CD14-positive monocyte (primary cell): ENCODE measurements around the gene SDCBP2. TPM values are rescaled to one million over a fixed set of nuclear protein-coding genes. Genes with fewer than 3 reads are reported as not detected.

Experiments
- DNase-seq, 3 donors: peaks; one replicate each; pipeline ENCODE4 v3.0.0-alpha.2; 2011 to 2022
- H2AFZ ChIP-seq: 2 replicates; pipeline ENCODE4 v1.6.0; 2012; ENCODE audit warnings: mild to moderate bottlenecking, low read depth, low read length, inconsistent platforms; ENCODE audit not compliant: insufficient read depth, poor library complexity, severe bottlenecking
- H3K27ac ChIP-seq, 2 donors: 1 replicate in 1 of 2; 2 replicates in 1 of 2; pipeline ENCODE4 v1.5.1; 2012 to 2013; ENCODE audit warnings: low read length in 2 of 2, control low read depth in 1 of 2, inconsistent platforms in 1 of 2, low read depth in 1 of 2, mild to moderate bottlenecking in 1 of 2
- H3K27me3 ChIP-seq, 2 donors: one replicate each; pipeline versions ENCODE4 v1.6.0 to v1.6.1; 2011 to 2013; ENCODE audit warnings: low read length in 2 of 2; ENCODE audit not compliant: control insufficient read depth in 2 of 2, insufficient read depth in 2 of 2
- H3K36me3 ChIP-seq, 2 donors: replicated peaks in 1 of 2; 1 replicate in 1 of 2; 2 replicates in 1 of 2; pipeline versions ENCODE4 v1.5.1 to v1.6.1; 2012 to 2013; ENCODE audit warnings: low read length in 2 of 2, control low read depth in 1 of 2, inconsistent platforms in 1 of 2, mild to moderate bottlenecking in 1 of 2; ENCODE audit not compliant: insufficient read depth in 2 of 2, control insufficient read depth in 1 of 2
- H3K4me1 ChIP-seq, 2 donors: 1 replicate in 1 of 2; 2 replicates in 1 of 2; pipeline versions ENCODE4 v1.5.1 to v1.6.1; 2012 to 2013; ENCODE audit warnings: low read length in 2 of 2, control low read depth in 1 of 2, inconsistent platforms in 1 of 2, mild to moderate bottlenecking in 1 of 2, moderate library complexity in 1 of 2; ENCODE audit not compliant: insufficient read depth in 2 of 2, control insufficient read depth in 1 of 2
- H3K4me2 ChIP-seq: replicated peaks from 2 replicates; pipeline ENCODE3; 2012; ENCODE audit warnings: low read length, moderate library complexity, mild to moderate bottlenecking; ENCODE audit not compliant: poor library complexity, severe bottlenecking; ENCODE audit errors: extremely low read depth
- H3K4me3 ChIP-seq, 3 experiments: fragments of 200-600 bp in 1 of 3; sonication (generic) in 1 of 3; replicated peaks in 1 of 3; 1 replicate in 2 of 3; 2 replicates in 1 of 3; pipeline ENCODE4 v1.5.1; 2011 to 2013; ENCODE audit warnings: low read length in 3 of 3, mild to moderate bottlenecking in 3 of 3, control low read depth in 2 of 3, low read depth in 2 of 3, inconsistent platforms in 1 of 3, moderate library complexity in 1 of 3
- H3K79me2 ChIP-seq: 2 replicates; pipeline ENCODE4 v1.6.0; 2012; ENCODE audit warnings: mild to moderate bottlenecking, control low read depth, inconsistent platforms, low read length, moderate library complexity; ENCODE audit not compliant: insufficient read depth
- H3K9ac ChIP-seq: 2 replicates; pipeline ENCODE4 v1.6.0; 2017; ENCODE audit warnings: low read length, mild to moderate bottlenecking; ENCODE audit not compliant: insufficient read depth, poor library complexity, severe bottlenecking
- H3K9me3 ChIP-seq, 2 donors: replicated peaks in 1 of 2; 1 replicate in 1 of 2; 2 replicates in 1 of 2; pipeline versions ENCODE4 v1.5.1 to v1.6.1; 2012 to 2013; ENCODE audit warnings: low read length in 2 of 2, control low read depth in 1 of 2; ENCODE audit not compliant: control insufficient read depth in 1 of 2, insufficient read depth in 1 of 2
- H4K20me1 ChIP-seq: 2 replicates; pipeline ENCODE4 v1.6.0; 2012; ENCODE audit warnings: mild to moderate bottlenecking, low read length, control low read depth, moderate library complexity; ENCODE audit not compliant: insufficient read depth
- H3K27ac Mint-ChIP-seq, 7 donors: one replicate each; pipeline ENCODE4 v1.8.0; 2020; ENCODE audit warnings: mild to moderate bottlenecking in 7 of 7, mixed read lengths in 7 of 7, moderate library complexity in 6 of 7, inconsistent platforms in 2 of 7
- H3K27me3 Mint-ChIP-seq, 3 donors: one replicate each; pipeline ENCODE4 v1.8.0; 2021 to 2022; ENCODE audit warnings: low read depth in 3 of 3, mild to moderate bottlenecking in 3 of 3, mixed read lengths in 3 of 3, moderate library complexity in 3 of 3, inconsistent platforms in 1 of 3
- H3K36me3 Mint-ChIP-seq, 2 donors: one replicate each; pipeline ENCODE4 v1.8.0; 2020; ENCODE audit warnings: mixed read lengths in 2 of 2, inconsistent platforms in 1 of 2, mild to moderate bottlenecking in 1 of 2
- H3K4me1 Mint-ChIP-seq: one replicate; pipeline ENCODE4 v1.8.0; 2020; ENCODE audit warnings: mild to moderate bottlenecking, mixed read lengths
- H3K4me3 Mint-ChIP-seq, 2 donors: one replicate each; pipeline ENCODE4 v1.8.0; 2020; ENCODE audit warnings: mild to moderate bottlenecking in 2 of 2, mixed read lengths in 2 of 2, moderate library complexity in 1 of 2
- H3K9me3 Mint-ChIP-seq, 7 donors: one replicate each; pipeline ENCODE4 v1.8.0; 2020 to 2022; ENCODE audit warnings: mixed read lengths in 7 of 7, mild to moderate bottlenecking in 6 of 7, moderate library complexity in 6 of 7, inconsistent platforms in 2 of 7
- CTCF ChIP-seq: fragments of 200-600 bp; IDR thresholded peaks from one replicate; pipeline ENCODE4 v1.8.0; 2022; ENCODE audit warnings: antibody characterized with exemption, mild to moderate bottlenecking
- WGBS: methylation state at CpG from one replicate; pipeline ENCODE4 v1.1.5; 2013; ENCODE audit warnings: missing lambda C conversion rate; ENCODE audit not compliant: insufficient coverage; 5-methylcytosine and 5-hydroxymethylcytosine counted together
- intact Hi-C, 2 donors: fragments of 100-400 bp; cut with micrococcal nuclease; formaldehyde crosslinking; loops; one replicate each; pipeline versions ENCODE4 v1.15.0 to v1.15.1; 2023
- polyA plus RNA-seq, 3 donors: library from polyadenylated mRNA; depleted of rRNA in 1 of 3; unstranded in 2 of 3; stranded (reverse) in 1 of 3; fragments of 300-500 nt in 2 of 3; fragments of >200 nt in 1 of 3; fragmentation: Illumina TruSeq in 2 of 3; gene quantifications; 1 replicate in 2 of 3; 2 replicates in 1 of 3; pipeline ENCODE4 v1.2.3, GENCODE V29; 2012 to 2021

SDCBP2 gene
- polyA plus RNA-seq, 3 donors = 0.69 to 1.0 (median 0.71) TPM

GRCh38 chr20:1263853-1264252, 65.1 kb downstream of the SDCBP2 start:
- peaks cover 31 to 55% (median 42%) of the 10 kb centered on the region in 3 donors for H3K27me3 Mint-ChIP-seq
- H3K4me1 Mint-ChIP-seq = peaks cover 10% of the 10 kb centered on the region
- Histone ChIP-seq H3K4me1 (peaks cover 6 to 12% of the 10 kb centered on the region in 2 donors), H2AFZ (no peak overlapping the region), H3K9me3 (peaks cover 4 to 8% of the 10 kb centered on the region in 2 donors), H3K79me2 (no peaks in the 10 kb centered on the region), H3K27me3 (peaks cover 25 to 54% of the 10 kb centered on the region in 2 donors), H3K36me3 (no peaks in the 10 kb centered on the region), H4K20me1 (no peaks in the 10 kb centered on the region), H3K4me3 (no peak overlapping the region), H3K9ac (no peak overlapping the region), H3K4me2 (no peak overlapping the region), H3K27ac (no peak overlapping the region)
- DNase-seq = no peak
- peaks cover 0 to 25% (median 12%) of the 10 kb centered on the region in 7 donors for H3K9me3 Mint-ChIP-seq
- no peak for TF ChIP-seq CTCF
- peaks cover 0 to 9% of the 10 kb centered on the region in 2 donors for H3K36me3 Mint-ChIP-seq
- no CpG with 5 or more reads among the region's 1 CpG for WGBS
- no peak overlapping the region for H3K27ac Mint-ChIP-seq
- peak overlapping the region in 1 of 2 donors; percentile 11 for H3K4me3 Mint-ChIP-seq
- intact Hi-C loops = no loop called here

Other genes with a start within 250 kb of the SDCBP2 start
- 100 to 1,000 TPM; 103 to 349 (median 138) TPM for gene PSMF1, start 210.5 kb downstream of the SDCBP2 start, polyA plus RNA-seq
- not detected for gene TMEM74B, start 144.2 kb downstream of the SDCBP2 start, polyA plus RNA-seq
- under 1 TPM in 1 of 3 donors, not detected in 2; 0.12 TPM for gene C20orf202, start 125.7 kb downstream of the SDCBP2 start, polyA plus RNA-seq
- not detected for gene RAD21L1, start 103.1 kb downstream of the SDCBP2 start, polyA plus RNA-seq
- gene SNPH, start 62.8 kb downstream of the SDCBP2 start, polyA plus RNA-seq = under 1 TPM in 2 of 3 donors, not detected in 1; 0.07 to 0.10 TPM
- gene FKBP1A, start 63.9 kb upstream of the SDCBP2 start, polyA plus RNA-seq = 100 to 1,000 TPM; 155 to 268 (median 194) TPM
- gene NSFL1C, start 137.7 kb upstream of the SDCBP2 start, polyA plus RNA-seq = 10 to 100 TPM; 52.8 to 80.8 (median 56.8) TPM
- gene SIRPB2, start 162.3 kb upstream of the SDCBP2 start, polyA plus RNA-seq = 100 to 1,000 TPM in 1 of 3 donors, 10 to 100 TPM in 2; 81.5 to 174 (median 92.8) TPM
- 10 to 100 TPM in 2 of 3 donors, 1 to 10 TPM in 1; 3.9 to 13.0 (median 12.0) TPM for gene SIRPD, start 228.6 kb upstream of the SDCBP2 start, polyA plus RNA-seq